Fibroblast of pulmonary artery (primary cell): Measurements from ENCODE around the gene SLC5A5.

Source experiments
- DNase-seq: peaks from one replicate; pipeline ENCODE4 v3.0.0-alpha.2; 2010; ENCODE audit warnings: low read depth
- H3K4me3 ChIP-seq: replicated peaks from 2 replicates; pipeline ENCODE4 v1.5.1; 2011; ENCODE audit warnings: low read depth, mild to moderate bottlenecking, control low read depth, low read length, moderate library complexity
- CTCF ChIP-seq: IDR thresholded peaks from 2 replicates; pipeline ENCODE4 v1.5.1; 2011; ENCODE audit warnings: mild to moderate bottlenecking, control low read depth, low read length, inconsistent platforms; ENCODE audit errors: missing control alignments

The SLC5A5 gene

GRCh38 chr19:17860331-17860992 is 11.3 kb upstream of the SLC5A5 start:
- DNase-seq, result no peak
- peak overlapping the region; percentile 87 for H3K4me3 ChIP-seq

GRCh38 chr19:17860993-17861360 is 10.8 kb upstream of the SLC5A5 start:
- peak overlapping the region; percentile 87 for H3K4me3 ChIP-seq
- no peak for TF ChIP-seq CTCF
- DNase-seq, result no peak

More at GRCh38 chr19:17860331-17860992, 11.3 kb upstream of the SLC5A5 start:
- no peak for TF ChIP-seq CTCF

- peak overlapping the region; percentile 87 for H3K4me3 ChIP-seq
- DNase-seq, result no peak
- no peak for TF ChIP-seq CTCF
Observed at GRCh38 chr19:17861542-17862402, 10.0 kb upstream of the SLC5A5 start.

GRCh38 chr19:17862711-17863519 is 8.8 kb upstream of the SLC5A5 start:
- TF ChIP-seq CTCF, result no peak
- H3K4me3 ChIP-seq, result no peak overlapping the region
- no peak for DNase-seq

- H3K4me3 ChIP-seq, result no peak overlapping the region
- no peak for DNase-seq
- no peak for TF ChIP-seq CTCF
Observed at GRCh38 chr19:17863520-17864182, 8.1 kb upstream of the SLC5A5 start.
